Retinal pigment epithelial cell (primary cell): ENCODE measurements around the gene VILL.

Source experiments
- DNase-seq: peaks from one replicate; pipeline ENCODE4 v3.0.0-alpha.2; 2010; ENCODE audit warnings: low read depth
- H3K4me3 ChIP-seq: 2 replicates; pipeline ENCODE4 v1.5.1; 2011; ENCODE audit warnings: mild to moderate bottlenecking, low read length, control low read depth, moderate library complexity
- TF ChIP-seq, protein P1 (sequence below): conservative IDR thresholded peaks from 2 replicates; pipeline ENCODE4 v1.5.1; 2011; ENCODE audit warnings: low read depth, low read length, control low read depth, inconsistent platforms

VILL gene

DNA sequence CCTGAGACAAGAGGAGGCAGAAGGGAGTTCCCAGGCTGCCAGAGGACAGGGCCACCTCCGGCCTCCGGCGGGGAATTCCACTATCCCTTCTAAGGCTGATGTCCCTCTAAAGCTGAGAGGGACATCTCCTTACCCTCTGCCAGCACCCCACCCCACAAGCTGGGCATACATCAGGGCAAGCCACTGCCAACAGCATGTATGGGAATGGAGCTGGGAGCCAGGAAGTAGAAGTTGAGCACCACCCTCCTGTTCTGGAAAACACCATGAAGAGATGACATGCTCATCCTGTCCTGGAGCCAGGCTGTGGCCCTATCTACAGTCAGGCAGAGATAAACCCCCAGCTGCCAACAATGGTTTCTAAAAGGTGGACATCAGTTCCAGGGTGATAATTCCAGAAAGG, 31.7 kb downstream of the VILL start:
- DNase-seq: no peak
- no peak overlapping the region for H3K4me3 ChIP-seq
- TF ChIP-seq, protein P1, sequence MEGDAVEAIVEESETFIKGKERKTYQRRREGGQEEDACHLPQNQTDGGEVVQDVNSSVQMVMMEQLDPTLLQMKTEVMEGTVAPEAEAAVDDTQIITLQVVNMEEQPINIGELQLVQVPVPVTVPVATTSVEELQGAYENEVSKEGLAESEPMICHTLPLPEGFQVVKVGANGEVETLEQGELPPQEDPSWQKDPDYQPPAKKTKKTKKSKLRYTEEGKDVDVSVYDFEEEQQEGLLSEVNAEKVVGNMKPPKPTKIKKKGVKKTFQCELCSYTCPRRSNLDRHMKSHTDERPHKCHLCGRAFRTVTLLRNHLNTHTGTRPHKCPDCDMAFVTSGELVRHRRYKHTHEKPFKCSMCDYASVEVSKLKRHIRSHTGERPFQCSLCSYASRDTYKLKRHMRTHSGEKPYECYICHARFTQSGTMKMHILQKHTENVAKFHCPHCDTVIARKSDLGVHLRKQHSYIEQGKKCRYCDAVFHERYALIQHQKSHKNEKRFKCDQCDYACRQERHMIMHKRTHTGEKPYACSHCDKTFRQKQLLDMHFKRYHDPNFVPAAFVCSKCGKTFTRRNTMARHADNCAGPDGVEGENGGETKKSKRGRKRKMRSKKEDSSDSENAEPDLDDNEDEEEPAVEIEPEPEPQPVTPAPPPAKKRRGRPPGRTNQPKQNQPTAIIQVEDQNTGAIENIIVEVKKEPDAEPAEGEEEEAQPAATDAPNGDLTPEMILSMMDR: no peak

DNA sequence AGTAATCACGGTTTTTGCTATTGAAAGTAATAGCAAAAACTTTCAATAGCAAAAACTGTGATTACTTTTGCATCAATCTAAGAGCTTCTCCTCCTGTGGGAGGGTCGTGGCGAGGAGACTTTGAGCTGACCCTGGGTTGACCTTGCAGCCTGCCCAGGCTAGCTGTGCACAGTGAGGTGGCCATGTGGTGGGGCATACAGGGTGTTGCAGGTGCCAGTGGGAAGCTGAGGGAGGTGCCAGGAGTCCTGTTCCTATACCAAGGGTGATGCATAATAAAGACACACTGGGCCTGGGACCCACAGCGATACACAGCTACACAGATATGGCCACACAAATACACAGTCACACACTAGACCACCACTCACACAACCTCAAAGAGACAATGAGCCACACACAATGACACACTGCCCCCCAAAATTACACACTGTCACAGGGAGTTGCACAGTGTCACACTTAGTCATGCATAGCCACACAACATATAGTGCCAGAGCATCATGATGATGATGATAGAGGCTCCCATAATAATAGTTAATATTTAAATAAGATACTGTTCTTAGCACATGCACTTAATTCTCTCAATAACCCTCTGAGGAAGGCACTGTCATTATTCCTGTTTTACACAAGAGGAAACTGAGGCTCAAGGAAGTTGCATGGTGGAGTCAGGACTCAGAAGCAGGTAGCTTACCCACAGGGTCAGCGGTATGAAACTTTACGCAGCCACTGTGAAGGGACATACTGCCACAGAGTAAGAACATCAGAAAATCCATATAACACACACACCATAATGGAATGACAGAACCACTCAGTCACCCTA, 32.5 kb downstream of the VILL start:
- no peak for DNase-seq
- TF ChIP-seq, protein P1: no peak
- no peak overlapping the region for H3K4me3 ChIP-seq

DNA sequence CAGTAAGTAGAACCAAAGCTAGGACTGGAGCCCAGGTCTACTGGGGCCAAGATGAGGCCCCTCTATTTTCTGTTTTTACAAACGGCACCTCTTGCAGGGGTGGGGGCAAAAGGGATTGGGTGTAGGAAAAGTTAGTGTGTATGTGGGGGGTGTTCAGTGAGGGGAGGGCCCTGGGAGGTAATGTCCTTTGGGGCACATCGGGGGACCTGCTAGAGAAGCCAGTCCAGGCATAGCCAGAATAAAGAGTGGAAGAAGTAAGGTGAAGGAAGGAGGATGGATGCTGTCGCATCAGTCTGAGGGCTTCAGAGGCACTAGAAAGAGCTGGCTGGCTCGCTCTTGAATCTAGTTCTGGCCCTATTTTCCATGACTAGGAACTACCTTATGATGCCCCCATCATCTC, 36.3 kb downstream of the VILL start:
- no peak overlapping the region for H3K4me3 ChIP-seq
- DNase-seq: no peak
- TF ChIP-seq, protein P1: no peak

DNA sequence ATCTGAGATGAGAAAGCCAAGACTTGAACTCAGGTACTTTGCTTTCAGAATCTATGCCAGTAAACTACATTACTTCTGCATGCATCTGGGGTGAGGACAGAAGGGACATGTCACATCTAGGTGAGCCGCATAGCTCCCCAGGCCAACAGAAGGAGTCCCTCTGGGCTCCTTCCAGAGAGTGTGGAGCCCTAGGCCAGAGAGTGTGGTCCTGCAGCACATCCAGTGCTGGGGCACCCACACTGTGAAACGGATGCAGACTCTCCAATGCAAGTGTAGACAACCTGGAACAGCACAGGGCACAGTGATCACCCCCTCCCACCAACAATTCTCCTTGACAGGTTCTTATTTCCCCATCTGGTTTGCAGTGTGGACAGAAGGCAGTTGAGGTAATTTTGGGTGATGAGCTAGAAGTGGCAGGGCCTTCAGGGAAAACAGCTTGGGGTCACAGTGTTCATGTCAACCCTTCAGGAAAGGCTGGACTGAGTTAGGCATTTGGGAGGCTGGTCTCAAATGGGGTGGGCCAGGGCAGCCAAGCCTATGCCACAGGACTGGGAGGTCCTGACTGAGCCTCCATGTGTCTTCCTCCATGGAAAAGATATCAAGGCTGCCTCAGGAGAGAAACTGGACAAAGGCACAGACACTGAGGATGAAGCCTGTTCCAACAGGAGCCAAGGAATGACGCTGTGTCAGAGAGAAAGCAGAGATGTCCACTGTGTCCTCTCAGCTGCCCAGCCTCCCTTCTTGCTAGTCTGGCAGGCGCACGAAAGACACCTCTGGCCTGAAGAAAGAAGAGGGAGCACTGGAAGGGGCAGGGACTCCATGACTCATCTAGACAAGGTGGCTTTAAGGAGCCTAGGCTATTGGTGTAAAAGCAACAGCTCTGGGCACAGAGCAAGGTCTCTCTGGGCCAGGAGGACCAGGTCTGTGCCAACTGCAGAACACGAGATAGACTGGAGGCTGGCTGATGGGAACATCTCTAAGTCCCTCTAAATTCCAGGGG, 37.2 kb downstream of the VILL start:
- no peak overlapping the region for H3K4me3 ChIP-seq
- no peak for DNase-seq
- TF ChIP-seq, protein P1: no peak

DNA sequence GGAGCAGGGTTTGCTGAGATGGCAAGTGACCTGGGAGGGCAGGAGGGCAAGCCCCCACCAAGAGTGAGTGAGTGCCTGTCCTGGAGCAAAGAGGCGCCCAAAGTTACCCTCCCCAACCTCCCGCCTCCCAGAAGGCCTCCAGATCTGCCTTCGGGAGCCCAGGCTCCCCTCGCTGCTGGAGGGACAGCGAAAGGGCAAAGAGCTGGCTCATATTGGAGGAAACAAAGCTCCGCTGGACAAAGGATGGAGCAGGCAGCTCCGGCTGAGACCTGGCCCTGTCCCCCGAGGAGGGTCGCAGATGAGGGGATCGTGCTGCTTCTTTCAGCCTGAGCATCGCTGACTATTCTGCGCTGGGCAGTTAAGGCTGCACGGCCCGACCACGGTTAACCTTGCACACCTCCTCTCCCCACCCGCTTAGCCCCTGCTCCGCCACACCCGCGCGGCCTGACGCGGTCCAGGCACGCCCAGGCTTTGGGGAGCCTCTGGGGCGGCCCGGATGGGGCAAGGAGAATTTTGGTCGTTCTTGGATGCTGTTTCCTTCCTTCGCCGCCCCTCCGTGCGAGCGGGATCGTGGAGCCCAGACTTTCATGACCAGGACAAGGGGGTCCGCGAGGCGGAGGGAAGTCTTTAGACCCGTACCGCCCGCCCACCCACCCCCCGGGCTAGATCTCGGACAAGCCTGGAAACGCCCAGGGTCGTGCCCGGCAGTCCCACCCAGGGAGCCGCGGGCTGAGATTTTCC, 38.2 kb downstream of the VILL start:
- no peak for DNase-seq
- TF ChIP-seq, protein P1: no peak
- H3K4me3 ChIP-seq: peak overlapping the region; percentile 56

DNA sequence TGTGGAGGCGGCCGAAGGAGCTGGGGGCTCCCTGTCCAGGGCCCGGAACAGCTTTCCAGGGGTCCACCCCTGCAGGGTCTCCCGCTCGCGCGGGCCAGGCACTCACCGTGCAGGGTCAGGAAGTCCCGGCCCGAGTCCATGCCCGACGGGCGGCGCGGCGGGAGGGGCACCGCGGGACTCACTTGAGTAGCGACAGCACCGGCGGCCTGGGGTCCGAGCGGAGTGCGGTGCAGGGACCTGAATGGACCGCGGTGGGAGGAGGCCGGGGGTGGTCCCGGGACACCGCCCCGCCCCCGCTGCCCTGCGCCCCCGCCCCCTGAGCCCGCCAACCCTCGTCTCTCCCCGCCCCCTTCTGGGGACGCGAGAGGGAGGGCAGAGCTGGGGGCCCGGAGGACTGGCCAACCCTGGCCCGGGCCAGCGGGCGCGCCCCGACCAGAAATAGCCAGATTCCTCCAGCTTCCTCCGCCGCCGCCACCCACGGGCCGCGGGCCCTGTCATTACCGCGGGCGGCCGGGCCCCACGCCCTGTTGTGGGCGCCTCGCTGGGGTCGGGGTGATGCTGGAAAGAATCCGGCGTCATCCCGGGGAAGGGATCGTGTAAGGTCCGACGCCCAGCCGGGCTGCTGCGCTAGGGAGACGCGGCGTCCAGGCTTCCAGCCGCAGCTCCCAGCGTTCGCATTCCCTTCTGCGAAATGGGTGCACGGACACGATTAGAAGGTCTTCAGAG, 39.0 kb downstream of the VILL start, which contains the start of gene PLCD1:
Gene PLCD1 (minus strand): TSS at position 243 of the 726 bp plus-strand sequence. CDS start 103 bp downstream, at position 140.
- no peak for DNase-seq

More for the DNA sequence above, 39.0 kb downstream of the VILL start, which contains the start of gene PLCD1:
- TF ChIP-seq, protein P1: no peak
- H3K4me3 ChIP-seq: peak within 1 kb of the TSS; percentile 56
